GM21381 (cell line): ENCODE measurements around the gene PFKP.

Source experiments
- ATAC-seq: cut with Tn5 transposase; IDR thresholded peaks from one replicate; pipeline ENCODE4 v1.9.1; 2021; ENCODE audit warnings: mild to moderate bottlenecking, moderate library complexity; ENCODE audit not compliant: unreplicated experiment

Gene PFKP

GRCh38 chr10:3179174-3179573 lies 111.8 kb downstream of the PFKP start:
- no peak for ATAC-seq

- ATAC-seq, result no peak
These were observed 113.1 kb downstream of the PFKP start for GRCh38 chr10:3180355-3181025.

- ATAC-seq, result no peak
These were observed 118.0 kb downstream of the PFKP start for GRCh38 chr10:3185386-3185785.

- no peak for ATAC-seq
These were observed 119.0 kb downstream of the PFKP start for GRCh38 chr10:3186368-3186767.
